Measurements from ENCODE around the gene MRPL23.

Gene MRPL23

DNA sequence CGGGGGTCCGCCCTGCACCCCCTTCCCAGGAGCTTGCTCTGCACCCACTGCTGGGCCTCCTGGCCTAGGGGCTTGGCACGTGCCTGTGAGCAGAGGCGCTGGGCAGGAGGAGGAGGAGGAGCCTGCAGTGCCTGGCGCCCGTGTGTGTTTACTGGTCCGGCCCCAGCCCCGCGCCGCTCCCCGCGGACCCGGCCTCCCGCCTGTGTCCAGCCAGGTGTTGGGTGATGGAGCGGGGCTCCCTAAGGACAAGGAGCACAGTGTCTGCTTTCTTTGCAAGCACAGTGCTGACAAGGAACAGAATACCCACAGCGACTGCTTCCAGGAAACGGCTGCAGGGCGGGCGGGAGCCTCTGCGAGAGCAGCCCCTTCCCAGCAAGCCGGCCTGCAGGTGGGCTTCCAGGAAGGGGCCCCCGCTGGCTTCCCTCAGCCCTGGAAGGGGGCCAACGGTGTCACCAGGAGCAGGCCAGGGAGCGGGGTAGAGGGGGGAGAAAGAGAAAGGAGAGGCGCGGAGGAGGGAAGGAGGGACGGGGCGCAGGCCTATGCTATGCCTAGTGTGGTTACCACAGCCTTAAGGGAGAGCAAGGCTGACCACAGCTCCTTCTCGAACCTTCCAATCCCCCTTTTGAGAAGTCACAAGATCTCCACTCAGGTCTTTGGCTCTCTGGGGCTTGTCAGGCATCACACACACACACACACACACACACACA is 43.9 kb downstream of the MRPL23 start:
- TF ChIP-seq, protein P1, sequence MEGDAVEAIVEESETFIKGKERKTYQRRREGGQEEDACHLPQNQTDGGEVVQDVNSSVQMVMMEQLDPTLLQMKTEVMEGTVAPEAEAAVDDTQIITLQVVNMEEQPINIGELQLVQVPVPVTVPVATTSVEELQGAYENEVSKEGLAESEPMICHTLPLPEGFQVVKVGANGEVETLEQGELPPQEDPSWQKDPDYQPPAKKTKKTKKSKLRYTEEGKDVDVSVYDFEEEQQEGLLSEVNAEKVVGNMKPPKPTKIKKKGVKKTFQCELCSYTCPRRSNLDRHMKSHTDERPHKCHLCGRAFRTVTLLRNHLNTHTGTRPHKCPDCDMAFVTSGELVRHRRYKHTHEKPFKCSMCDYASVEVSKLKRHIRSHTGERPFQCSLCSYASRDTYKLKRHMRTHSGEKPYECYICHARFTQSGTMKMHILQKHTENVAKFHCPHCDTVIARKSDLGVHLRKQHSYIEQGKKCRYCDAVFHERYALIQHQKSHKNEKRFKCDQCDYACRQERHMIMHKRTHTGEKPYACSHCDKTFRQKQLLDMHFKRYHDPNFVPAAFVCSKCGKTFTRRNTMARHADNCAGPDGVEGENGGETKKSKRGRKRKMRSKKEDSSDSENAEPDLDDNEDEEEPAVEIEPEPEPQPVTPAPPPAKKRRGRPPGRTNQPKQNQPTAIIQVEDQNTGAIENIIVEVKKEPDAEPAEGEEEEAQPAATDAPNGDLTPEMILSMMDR (IDR thresholded peaks at IDR 0.05; ENCODE audit: insufficient read depth, low read depth, low read length, missing control alignments), result no peak
- no peak overlapping the region for H3K4me3 ChIP-seq (ENCODE audit: low read depth, low read length)
- DNase-seq (ENCODE audit: low read depth), result no peak

DNA sequence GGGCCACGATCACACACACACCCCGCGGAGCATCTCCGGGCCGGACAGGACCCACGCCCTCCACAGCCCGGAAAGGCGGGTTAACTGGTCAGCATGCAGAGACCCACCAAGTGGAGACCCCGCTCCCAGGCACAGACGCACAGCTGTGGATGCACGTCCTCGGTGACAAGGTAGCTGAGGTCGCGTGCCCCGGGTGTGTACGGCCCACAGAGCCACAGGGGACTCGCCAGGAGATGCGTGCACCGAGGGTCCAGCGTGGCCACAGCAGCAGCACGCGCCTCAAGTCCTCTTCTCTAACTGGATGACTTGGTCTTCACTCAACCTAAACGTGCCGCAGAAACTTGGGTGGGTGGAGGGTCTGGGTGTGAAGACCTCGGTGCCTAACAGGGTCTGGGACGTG is 45.0 kb downstream of the MRPL23 start:
- H3K4me3 ChIP-seq (ENCODE audit: low read depth, low read length), result no peak overlapping the region
- no peak for DNase-seq (ENCODE audit: low read depth)
- TF ChIP-seq, protein P1 (IDR thresholded peaks at IDR 0.05; ENCODE audit: insufficient read depth, low read depth, low read length, missing control alignments), result no peak

DNA sequence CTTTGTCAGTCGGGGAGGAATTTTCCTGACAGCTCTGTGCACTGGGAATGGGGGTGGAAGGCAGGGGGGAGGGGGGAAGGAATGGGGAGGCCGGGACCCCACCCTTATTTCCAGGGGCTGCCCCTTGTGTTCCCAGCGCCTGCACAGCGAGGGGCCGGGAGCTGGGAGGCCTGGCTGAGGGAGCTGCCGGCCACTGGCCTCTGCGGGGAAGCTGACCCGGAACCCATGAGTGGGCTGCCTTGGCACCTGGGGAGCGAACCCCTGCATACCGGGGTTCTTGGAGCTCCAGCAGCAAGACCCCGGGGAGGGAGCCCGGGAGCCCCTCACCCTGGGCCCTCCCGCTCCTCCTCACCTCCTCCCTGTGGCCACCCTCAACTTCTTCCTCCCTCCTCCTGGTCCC is 47.0 kb downstream of the MRPL23 start:
- TF ChIP-seq, protein P1 (IDR thresholded peaks at IDR 0.05; ENCODE audit: insufficient read depth, low read depth, low read length, missing control alignments), result no peak
- no peak for DNase-seq (ENCODE audit: low read depth)
- H3K4me3 ChIP-seq (ENCODE audit: low read depth, low read length), result no peak overlapping the region

DNA sequence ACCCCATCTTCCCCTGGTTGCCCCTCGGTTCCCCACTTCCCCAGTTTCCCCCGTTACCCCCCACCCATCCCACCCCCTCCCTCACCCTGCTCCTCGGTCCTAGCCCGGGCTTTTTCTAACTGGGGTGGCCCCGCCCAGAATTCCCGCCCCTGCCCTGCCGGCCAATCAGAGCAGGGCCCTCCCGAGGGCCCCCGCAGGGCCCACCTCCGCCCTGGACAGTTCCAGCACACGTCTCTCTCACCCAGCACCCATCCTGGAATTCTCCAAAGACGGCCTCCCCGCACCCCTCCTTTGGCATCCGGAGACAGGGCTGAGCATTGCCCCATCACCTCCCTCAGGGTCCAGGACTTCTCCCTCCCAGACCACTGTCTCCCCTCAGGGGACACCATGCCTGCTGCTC is 50.6 kb downstream of the MRPL23 start, which contains the start of gene H19:
Gene H19 (minus strand): TSS at position 88 of the 400 bp plus-strand sequence.
- TF ChIP-seq, protein P1 (IDR thresholded peaks at IDR 0.05; ENCODE audit: insufficient read depth, low read depth, low read length, missing control alignments), result no peak
- no peak within 1 kb of the TSS for H3K4me3 ChIP-seq (ENCODE audit: low read depth, low read length)

DNA sequence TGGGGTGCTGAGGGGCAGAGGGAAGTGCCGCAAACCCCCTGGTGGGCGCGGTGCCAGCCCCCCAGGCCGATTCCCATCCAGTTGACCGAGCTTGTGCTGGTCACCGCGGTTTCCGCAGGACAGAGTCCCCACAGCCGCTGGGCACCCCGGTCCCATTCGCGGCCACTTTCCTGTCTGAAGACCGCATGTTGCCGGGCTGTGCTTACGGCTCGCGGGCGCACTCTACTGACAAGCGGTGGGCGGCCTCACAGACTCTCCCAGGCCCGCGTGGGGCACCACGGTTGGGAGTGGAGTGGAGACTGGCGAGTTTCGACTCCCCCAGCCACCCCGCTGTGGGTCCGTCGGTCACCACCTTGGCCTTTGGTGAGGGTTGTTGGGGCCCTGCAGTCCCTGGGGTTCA is 51.2 kb downstream of the MRPL23 start:
- H3K4me3 ChIP-seq (ENCODE audit: low read depth, low read length), result no peak overlapping the region
- TF ChIP-seq, protein P1 (IDR thresholded peaks at IDR 0.05; ENCODE audit: insufficient read depth, low read depth, low read length, missing control alignments), result no peak
- no peak for DNase-seq (ENCODE audit: low read depth)

More for the DNA sequence above, 50.6 kb downstream of the MRPL23 start, which contains the start of gene H19:
- no peak for DNase-seq (ENCODE audit: low read depth)

DNA sequence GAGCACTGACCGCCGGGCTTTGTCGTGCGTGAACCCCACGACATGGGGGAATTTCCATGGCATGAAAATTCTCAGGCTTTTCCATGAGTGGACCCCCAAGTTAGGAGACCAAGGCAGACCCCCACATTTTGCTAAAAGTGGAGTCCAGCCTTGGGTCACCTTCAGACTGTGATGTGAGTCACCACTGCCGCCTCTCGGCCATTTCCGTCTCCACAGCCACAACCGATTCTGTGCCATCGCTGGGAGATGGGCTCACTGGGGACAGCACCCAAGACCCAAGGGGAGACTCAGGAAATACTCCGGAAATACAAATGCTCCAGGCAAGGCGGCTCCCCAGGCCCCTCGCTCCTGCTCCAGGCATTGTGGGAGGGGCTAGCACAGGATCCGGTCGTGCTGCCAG is 51.7 kb downstream of the MRPL23 start:
- DNase-seq (ENCODE audit: low read depth), result no peak
- H3K4me3 ChIP-seq (ENCODE audit: low read depth, low read length), result no peak overlapping the region
- TF ChIP-seq, protein P1 (IDR thresholded peaks at IDR 0.05; ENCODE audit: insufficient read depth, low read depth, low read length, missing control alignments), result no peak

Data from GM12865 (cell line).